ENCODE results near the gene FYN.
"Not testable (repeated sequence)": the region's sequence is repeated elsewhere in the genome, so short reads cannot be mapped to it uniquely, and the experiment has no call there.

Gene FYN

DNA sequence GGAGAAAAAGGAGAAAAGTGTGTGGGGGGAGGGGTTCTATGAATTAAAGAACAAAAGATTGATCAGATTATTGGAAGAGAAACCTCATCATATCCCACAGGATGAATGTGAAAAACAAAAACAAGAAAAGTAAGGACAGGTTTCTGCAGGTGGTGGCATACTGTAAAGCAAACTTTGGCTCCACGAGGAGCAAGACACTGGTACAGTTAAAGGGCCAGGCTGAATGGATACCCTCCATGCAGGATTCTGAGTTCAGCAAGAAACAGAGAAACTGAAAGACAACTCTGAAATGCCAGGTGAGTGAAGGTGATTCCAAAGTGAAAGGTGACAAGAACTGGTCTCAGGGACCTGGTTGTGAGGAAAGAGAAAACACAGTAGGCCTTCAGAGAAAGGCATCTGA is 37.4 kb downstream of the FYN start:
- H3K27ac ChIP-seq, result no peak overlapping the region
- no peak for TF ChIP-seq ZFX (IDR thresholded peaks at IDR 0.05)
- TF ChIP-seq, protein P1, sequence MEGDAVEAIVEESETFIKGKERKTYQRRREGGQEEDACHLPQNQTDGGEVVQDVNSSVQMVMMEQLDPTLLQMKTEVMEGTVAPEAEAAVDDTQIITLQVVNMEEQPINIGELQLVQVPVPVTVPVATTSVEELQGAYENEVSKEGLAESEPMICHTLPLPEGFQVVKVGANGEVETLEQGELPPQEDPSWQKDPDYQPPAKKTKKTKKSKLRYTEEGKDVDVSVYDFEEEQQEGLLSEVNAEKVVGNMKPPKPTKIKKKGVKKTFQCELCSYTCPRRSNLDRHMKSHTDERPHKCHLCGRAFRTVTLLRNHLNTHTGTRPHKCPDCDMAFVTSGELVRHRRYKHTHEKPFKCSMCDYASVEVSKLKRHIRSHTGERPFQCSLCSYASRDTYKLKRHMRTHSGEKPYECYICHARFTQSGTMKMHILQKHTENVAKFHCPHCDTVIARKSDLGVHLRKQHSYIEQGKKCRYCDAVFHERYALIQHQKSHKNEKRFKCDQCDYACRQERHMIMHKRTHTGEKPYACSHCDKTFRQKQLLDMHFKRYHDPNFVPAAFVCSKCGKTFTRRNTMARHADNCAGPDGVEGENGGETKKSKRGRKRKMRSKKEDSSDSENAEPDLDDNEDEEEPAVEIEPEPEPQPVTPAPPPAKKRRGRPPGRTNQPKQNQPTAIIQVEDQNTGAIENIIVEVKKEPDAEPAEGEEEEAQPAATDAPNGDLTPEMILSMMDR (conservative IDR thresholded peaks at IDR 0.05), result no peak

DNA sequence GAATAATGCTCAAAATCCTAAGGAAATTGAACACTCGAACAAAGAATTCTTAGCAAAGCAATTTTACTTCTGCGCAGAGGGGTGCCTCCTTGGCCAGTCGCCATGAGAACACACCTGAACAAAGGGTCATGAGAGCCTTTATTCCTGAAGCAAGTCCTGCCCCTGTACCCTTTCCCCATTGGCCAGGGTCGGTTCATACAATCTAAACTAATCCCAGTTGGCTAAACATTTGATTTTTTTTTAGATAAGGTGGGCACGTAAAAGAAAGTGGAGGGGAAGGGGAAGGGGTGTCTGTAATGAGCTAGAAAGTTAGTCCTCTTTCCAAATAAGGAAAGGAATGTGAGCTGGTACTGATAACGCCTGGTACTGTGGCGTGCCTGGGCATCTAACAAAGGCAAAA is 37.9 kb downstream of the FYN start:
- H3K27ac ChIP-seq, result not testable (repeated sequence)

DNA sequence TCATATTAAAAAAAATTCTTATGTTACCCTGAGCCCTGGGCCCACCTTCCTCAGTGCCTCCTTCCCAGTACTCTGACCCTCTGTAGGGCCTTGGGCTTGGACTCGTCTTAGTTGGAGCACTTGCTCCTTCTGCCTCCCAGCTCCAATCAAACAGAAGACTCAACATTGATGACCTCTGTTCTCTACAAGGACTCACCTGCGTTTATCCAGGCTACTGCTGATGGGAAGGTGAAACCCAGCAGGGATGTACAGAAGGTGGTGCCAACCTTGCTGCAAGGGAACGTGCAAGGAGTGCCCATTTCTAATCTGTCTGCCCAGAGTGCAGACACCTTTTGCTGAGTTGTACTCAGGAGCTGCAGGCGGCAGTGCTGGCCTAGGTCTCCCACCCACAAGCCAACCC is 38.9 kb downstream of the FYN start:
- TF ChIP-seq ZFX (IDR thresholded peaks at IDR 0.05), result no peak
- TF ChIP-seq, protein P1 (conservative IDR thresholded peaks at IDR 0.05), result no peak

DNA sequence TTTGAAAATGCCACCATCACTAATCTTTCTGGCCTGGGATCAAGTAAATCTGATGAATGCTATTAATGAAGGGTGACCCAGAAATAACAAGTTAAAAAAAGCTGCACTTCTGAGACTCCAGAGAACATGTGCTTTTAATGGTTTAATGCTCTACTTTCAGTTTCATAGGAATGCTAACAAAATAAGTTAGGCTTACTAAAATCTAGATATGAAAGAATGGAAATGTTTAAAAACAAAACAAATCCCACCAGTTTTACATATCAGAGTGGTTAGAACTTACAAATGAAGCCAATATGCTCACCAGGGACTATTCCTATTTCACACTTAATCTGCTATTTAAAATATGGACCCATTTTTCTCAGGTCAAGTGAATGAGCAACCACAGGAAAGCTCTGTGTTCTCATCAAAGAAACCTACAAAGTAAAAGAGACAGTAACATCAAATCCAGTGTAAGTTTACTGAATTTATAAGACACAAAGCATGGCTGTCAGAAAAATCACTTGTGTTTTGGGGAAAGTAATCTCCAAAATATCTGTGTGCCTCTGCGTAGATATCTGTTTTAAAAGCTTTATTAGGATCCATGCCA is 40.3 kb downstream of the FYN start:
- H3K27ac ChIP-seq, result no peak overlapping the region
- no peak for TF ChIP-seq ZFX (IDR thresholded peaks at IDR 0.05)

More for the DNA sequence above, 38.9 kb downstream of the FYN start:
- H3K27ac ChIP-seq, result no peak overlapping the region

DNA sequence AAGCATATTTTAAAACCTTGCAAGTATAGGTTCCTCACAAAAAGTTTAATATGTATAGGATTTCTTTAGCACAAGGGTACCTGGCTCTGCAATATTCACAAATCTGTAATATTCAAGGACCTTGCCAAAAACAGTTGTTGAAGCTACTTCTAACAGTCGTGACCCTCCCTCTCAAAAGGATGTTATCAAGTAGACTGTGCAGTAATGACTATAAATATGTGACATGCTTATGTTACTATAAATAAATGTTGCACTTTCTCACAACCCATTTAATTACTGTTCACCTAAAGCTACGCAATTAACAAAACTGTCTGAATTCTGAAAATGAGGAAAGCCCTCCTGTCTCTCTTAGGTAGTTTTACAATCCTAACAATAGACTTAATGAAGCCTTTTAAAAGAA is 41.8 kb downstream of the FYN start:
- TF ChIP-seq, protein P1 (conservative IDR thresholded peaks at IDR 0.05), result no peak
- no peak for TF ChIP-seq ZFX (IDR thresholded peaks at IDR 0.05)
- H3K27ac ChIP-seq, result no peak overlapping the region

DNA sequence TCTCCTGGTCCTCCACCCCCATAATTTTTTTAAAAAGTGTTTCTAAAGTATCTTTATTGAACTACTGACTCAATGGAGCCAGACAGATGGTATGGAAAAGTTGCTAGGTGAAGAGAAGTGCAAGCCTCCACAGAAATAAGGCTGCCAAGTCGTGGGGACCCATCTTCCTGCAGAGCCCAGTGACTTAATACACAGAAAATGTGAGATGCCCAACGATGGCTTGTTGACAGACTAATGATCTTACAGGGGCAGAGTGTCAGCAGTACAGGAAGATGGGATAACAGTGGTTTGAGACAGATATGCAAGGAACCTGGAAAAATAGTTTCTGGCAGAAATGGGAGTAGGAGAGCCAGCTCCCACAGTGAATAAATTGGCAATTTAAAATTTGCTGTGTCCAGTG is 43.3 kb downstream of the FYN start:
- TF ChIP-seq, protein P1 (conservative IDR thresholded peaks at IDR 0.05), result no peak
- TF ChIP-seq ZFX (IDR thresholded peaks at IDR 0.05), result no peak
- H3K27ac ChIP-seq, result no peak overlapping the region

DNA sequence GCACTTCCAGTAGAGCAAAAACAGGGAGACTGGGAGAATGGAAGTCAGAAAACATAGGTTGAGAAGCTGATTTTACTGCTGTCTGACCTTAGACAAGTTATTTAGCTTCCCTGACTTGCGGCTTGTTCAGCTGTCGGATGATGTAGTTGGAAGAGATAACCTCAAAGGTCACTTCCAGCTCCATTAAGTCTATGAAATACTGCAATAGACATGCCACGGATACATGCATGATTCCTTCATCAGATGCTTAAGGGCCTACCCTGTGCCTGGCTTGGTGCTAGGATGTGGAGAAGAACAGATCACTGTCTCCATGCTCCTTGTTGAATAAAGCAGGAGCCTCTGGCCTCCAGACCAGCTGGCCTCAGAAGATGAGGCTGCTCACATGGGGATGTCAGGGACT is 43.7 kb downstream of the FYN start:
- no peak for TF ChIP-seq ZFX (IDR thresholded peaks at IDR 0.05)
- TF ChIP-seq, protein P1 (conservative IDR thresholded peaks at IDR 0.05), result no peak
- no peak overlapping the region for H3K27ac ChIP-seq

DNA sequence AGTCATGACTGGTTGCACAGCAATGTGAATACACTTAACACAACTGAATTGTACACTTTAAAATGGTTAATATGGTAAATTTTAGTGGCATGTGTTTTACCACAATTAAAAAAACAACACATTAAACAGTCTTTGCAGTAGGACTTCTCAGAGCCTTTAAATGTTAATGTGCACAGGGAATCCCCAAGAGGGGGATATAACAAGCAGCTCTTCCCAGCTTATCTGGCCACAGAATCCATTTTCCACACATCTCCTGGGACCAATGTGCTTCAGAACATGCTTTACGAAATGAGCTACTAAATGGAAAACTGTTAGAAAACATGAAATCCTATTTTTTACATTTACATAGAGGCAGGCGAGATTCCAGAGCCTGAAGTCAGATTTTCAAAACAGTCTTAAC is 44.4 kb downstream of the FYN start:
- H3K27ac ChIP-seq, result no peak overlapping the region
- TF ChIP-seq, protein P1 (conservative IDR thresholded peaks at IDR 0.05), result no peak
- no peak for TF ChIP-seq ZFX (IDR thresholded peaks at IDR 0.05)

All from C4-2B (cell line).